CD4-positive, alpha-beta T cell (primary cell): ENCODE data around the gene COL5A1. TPM values are rescaled to one million over a fixed set of nuclear protein-coding genes. Genes with fewer than 3 reads are reported as not detected.

ENCODE experiments used
- ATAC-seq: fragments of 200-7000 bp; cut with Tn5 transposase; one replicate; pipeline ENCODE4 v1.10.0; 2022; ENCODE audit warnings: mild to moderate bottlenecking; ENCODE audit not compliant: poor library complexity
- CTCF ChIA-PET: fragments of 350-600 bp; sonication (Branson Sonifier 250); formaldehyde crosslinking; loops from one replicate; lab custom pipeline; 2021; ENCODE audit warnings: antibody characterized with exemption, inconsistent platforms; lab: Charles Lee
- POLR2A ChIA-PET: fragments of 350-600 bp; sonication (Branson Sonifier 250); formaldehyde crosslinking; loops from one replicate; lab custom pipeline; 2021; ENCODE audit warnings: antibody characterized with exemption, inconsistent platforms; lab: Charles Lee
- DNase-seq, 14 experiments: peaks; one replicate each; pipeline ENCODE4 v3.0.0-alpha.2; 2013 to 2020; ENCODE audit warnings: mixed read lengths in 2 of 14
- H3K27ac ChIP-seq, 2 donors: one replicate each; pipeline versions ENCODE4 v1.5.1 to v1.7.0; 2013; ENCODE audit warnings: low read length in 2 of 2, low read depth in 1 of 2, mild to moderate bottlenecking in 1 of 2
- H3K27me3 ChIP-seq, 2 experiments: 1 replicate in 1 of 2; 2 replicates in 1 of 2; pipeline versions ENCODE4 v1.6.1 to v1.7.0; 2013; ENCODE audit warnings: low read length in 2 of 2, control low read depth in 1 of 2, mild to moderate bottlenecking in 1 of 2, moderate library complexity in 1 of 2; ENCODE audit not compliant: insufficient read depth in 2 of 2, control insufficient read depth in 1 of 2
- H3K36me3 ChIP-seq: one replicate; pipeline ENCODE4 v1.6.1; 2013; ENCODE audit warnings: low read length, control low read depth; ENCODE audit not compliant: insufficient read depth
- H3K4me1 ChIP-seq: one replicate; pipeline ENCODE4 v1.6.1; 2013; ENCODE audit warnings: low read length, control low read depth; ENCODE audit not compliant: insufficient read depth
- H3K4me3 ChIP-seq: one replicate; pipeline ENCODE4 v1.5.1; 2013; ENCODE audit warnings: mild to moderate bottlenecking, low read length, moderate library complexity
- H3K9me3 ChIP-seq, 2 experiments: 1 replicate in 1 of 2; 2 replicates in 1 of 2; pipeline versions ENCODE4 v1.6.1 to v1.7.0; 2013; ENCODE audit warnings: low read length in 2 of 2, mild to moderate bottlenecking in 2 of 2, control low read depth in 1 of 2, moderate library complexity in 1 of 2; ENCODE audit not compliant: control insufficient read depth in 1 of 2, insufficient read depth in 1 of 2
- H3K27ac Mint-ChIP-seq: one replicate; pipeline ENCODE4 v1.8.0; 2020; ENCODE audit warnings: mixed read lengths
- H3K27me3 Mint-ChIP-seq: one replicate; pipeline ENCODE4 v1.8.0; 2021; ENCODE audit warnings: mixed read lengths
- H3K36me3 Mint-ChIP-seq: one replicate; pipeline ENCODE4 v1.8.0; 2021; ENCODE audit warnings: low read depth, mixed read lengths
- H3K4me1 Mint-ChIP-seq: one replicate; pipeline ENCODE4 v1.8.0; 2021; ENCODE audit warnings: low read depth, mixed read lengths
- H3K4me3 Mint-ChIP-seq: one replicate; pipeline ENCODE4 v1.8.0; 2020; ENCODE audit warnings: mild to moderate bottlenecking, mixed read lengths
- H3K9me3 Mint-ChIP-seq: one replicate; pipeline ENCODE4 v1.8.0; 2020; ENCODE audit warnings: mixed read lengths
- CTCF ChIP-seq: fragments of 200-600 bp; IDR thresholded peaks from one replicate; pipeline ENCODE4 v1.8.0; 2022; ENCODE audit warnings: antibody characterized with exemption, mild to moderate bottlenecking
- intact Hi-C, 2 experiments: fragments of 100-400 bp; cut with DNase I in 1 of 2; cut with micrococcal nuclease in 1 of 2; formaldehyde crosslinking; loops; one replicate each; pipeline versions ENCODE4 v1.15.1 to v1.9.0; 2023 to 2025; cut with DNase I, micrococcal nuclease
- total RNA-seq, 174 experiments: library from RNA in 2 of 174; stranded (reverse) in 2 of 174; gene quantifications; one replicate each; pipeline ENCODE4 v1.2.3 and lab custom pipeline; 2021 to 2026

COL5A1 gene
- total RNA-seq, 2 experiments from 2014 or later, result 0.41 to 0.50 TPM

DNA sequence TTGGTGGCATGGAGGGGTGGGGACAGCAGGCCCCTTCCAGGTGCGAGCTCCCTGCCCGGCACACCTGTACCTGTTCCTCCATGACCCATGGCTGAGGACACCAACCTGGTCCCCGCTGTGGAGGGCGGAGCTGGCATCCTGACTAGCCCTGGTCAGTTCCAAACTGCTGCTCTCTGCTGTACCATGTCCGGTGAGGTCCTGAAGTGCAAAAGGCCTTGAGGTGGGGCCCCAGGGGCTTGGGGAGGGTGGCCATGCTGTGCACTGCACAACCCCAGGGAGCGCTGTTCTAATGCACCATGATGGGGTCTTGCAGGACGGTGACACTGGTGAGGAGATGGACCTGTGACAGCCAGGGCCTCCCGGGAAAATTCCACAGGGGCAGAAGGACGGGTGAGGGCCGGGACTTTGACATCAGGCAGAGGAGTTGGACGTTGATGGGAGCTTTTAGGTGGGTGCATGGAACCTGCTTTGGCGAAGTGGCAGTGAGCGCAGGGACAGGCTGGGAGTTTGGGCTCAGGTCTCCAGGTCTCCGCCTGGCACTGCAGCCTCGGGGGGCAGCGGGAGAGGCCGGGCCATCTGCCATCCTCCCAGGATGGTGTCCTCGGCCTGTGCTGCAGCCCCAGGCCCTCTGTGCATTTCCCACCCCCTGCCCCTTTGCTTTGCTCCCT is 38.9 kb downstream of the COL5A1 start:
- Histone ChIP-seq H3K27ac (no peak overlapping the region), H3K9me3 (peaks cover 3 to 18% of the 10 kb centered on the region in 2 experiments), H3K4me1 (no peaks in the 10 kb centered on the region), H3K4me3 (no peak overlapping the region), H3K36me3 (no peaks in the 10 kb centered on the region), H3K27me3 (no peaks in the 10 kb centered on the region)
- Mint-ChIP-seq H3K4me3 (no peak overlapping the region), H3K9me3 (peaks cover 1% of the 10 kb centered on the region), H3K27me3 (no peaks in the 10 kb centered on the region), H3K27ac (no peak overlapping the region), H3K36me3 (no peaks in the 10 kb centered on the region), H3K4me1 (no peaks in the 10 kb centered on the region)
- ATAC-seq, result no peak
- CTCF ChIA-PET, result no interaction called here
- intact Hi-C loops, result no loop called here
- POLR2A ChIA-PET, result no interaction called here
- no peak for TF ChIP-seq CTCF
- no peak for DNase-seq

DNA sequence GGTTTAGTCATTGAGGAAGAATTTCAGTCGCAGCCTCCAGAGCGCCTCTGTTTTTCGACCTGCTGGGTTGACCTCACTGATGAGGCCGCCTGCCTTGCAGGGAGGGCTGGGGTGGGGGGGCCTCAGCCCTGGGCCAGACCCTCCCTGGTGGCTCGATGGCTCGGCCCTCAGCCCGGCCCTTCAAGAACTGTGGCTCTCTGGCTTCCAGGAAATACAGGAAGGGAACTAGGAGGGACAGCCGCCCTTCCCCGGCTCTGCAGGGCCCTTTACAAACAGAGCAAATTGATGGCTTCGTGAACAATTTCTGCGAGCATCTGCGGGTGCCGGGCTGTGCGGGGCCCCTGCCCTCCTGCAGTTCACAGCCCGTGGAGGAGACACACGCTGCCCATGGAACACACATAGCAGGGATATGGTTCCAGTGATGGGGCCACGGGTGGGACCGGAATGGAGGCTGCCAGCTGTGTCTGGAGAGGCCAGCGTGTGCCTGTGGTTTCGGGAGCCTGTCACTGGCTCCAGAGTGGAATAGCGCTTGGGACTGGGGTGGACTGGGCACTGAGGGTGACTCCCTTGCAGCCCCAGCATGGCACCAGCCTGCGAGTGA is 39.6 kb downstream of the COL5A1 start:
- ATAC-seq, result no peak
- DNase-seq, result no peak
- no peak overlapping the region for H3K4me3 ChIP-seq
- intact Hi-C loops, result no loop called here
- no peaks in the 10 kb centered on the region for H3K9me3 Mint-ChIP-seq
- H3K4me1 Mint-ChIP-seq, result no peaks in the 10 kb centered on the region
- H3K36me3 Mint-ChIP-seq, result no peaks in the 10 kb centered on the region
- no peak for TF ChIP-seq CTCF
- peaks cover 0 to 16% of the 10 kb centered on the region in 2 experiments for H3K9me3 ChIP-seq
- no peak overlapping the region for H3K4me3 Mint-ChIP-seq
- H3K27ac ChIP-seq, result no peak overlapping the region
- H3K27me3 Mint-ChIP-seq, result no peaks in the 10 kb centered on the region
- no peaks in the 10 kb centered on the region for H3K36me3 ChIP-seq
- ChIA-PET CTCF (no interaction called here), POLR2A (no interaction called here)
- no peaks in the 10 kb centered on the region for H3K27me3 ChIP-seq
- no peak overlapping the region for H3K27ac Mint-ChIP-seq
- H3K4me1 ChIP-seq, result no peaks in the 10 kb centered on the region

GRCh38 chr9:134682026-134682425 is 40.4 kb downstream of the COL5A1 start:
- no peak for DNase-seq
- Mint-ChIP-seq H3K36me3 (no peaks in the 10 kb centered on the region), H3K4me3 (no peak overlapping the region), H3K9me3 (no peaks in the 10 kb centered on the region), H3K27ac (no peak overlapping the region), H3K27me3 (no peaks in the 10 kb centered on the region), H3K4me1 (no peaks in the 10 kb centered on the region)
- no peaks in the 10 kb centered on the region for H3K4me1 ChIP-seq
- no peak for TF ChIP-seq CTCF
- no peaks in the 10 kb centered on the region for H3K36me3 ChIP-seq
- ChIA-PET POLR2A (no interaction called here), CTCF (no interaction called here)
- intact Hi-C loops, result no loop called here
- no peaks in the 10 kb centered on the region for H3K27me3 ChIP-seq
- H3K27ac ChIP-seq, result no peak overlapping the region
- H3K4me3 ChIP-seq, result no peak overlapping the region
- no peak for ATAC-seq
- H3K9me3 ChIP-seq, result peaks cover 0 to 19% of the 10 kb centered on the region in 2 experiments
